Thyroid gland (tissue), 4 donors: ENCODE results near the gene RBM19. TPM values are rescaled to one million over a fixed set of nuclear protein-coding genes. Genes with fewer than 3 reads are reported as not detected.
A peak's percentile ranks its signal among the peaks of the same experiment; 100 is the strongest.

Source experiments
- DNase-seq, 2 donors: peaks; one replicate each; pipeline ENCODE4 v3.0.0-alpha.2; 2019
- H3K27ac ChIP-seq, 3 donors: fragments of 200-600 bp; sonication (generic); 1 replicate in 2 of 3; 2 replicates in 1 of 3; pipeline ENCODE4 v1.5.1; 2016 to 2019; ENCODE audit warnings: mild to moderate bottlenecking in 1 of 3, moderate library complexity in 1 of 3
- H3K27me3 ChIP-seq: fragments of 200-600 bp; sonication (generic); one replicate; pipeline ENCODE4 v1.5.1; 2019
- H3K36me3 ChIP-seq, 2 donors: fragments of 200-600 bp; sonication (generic); one replicate each; pipeline ENCODE4 v1.5.1; 2016 to 2019
- H3K4me1 ChIP-seq, 2 donors: fragments of 200-600 bp; sonication (generic); one replicate each; pipeline ENCODE4 v1.5.1; 2017 to 2019
- H3K4me3 ChIP-seq, 3 donors: fragments of 200-600 bp; sonication (generic); replicated peaks in 1 of 3; 1 replicate in 2 of 3; 2 replicates in 1 of 3; pipeline ENCODE4 v1.5.1; 2016; ENCODE audit warnings: mild to moderate bottlenecking in 1 of 3
- H3K9me3 ChIP-seq: fragments of 200-600 bp; sonication (generic); one replicate; pipeline ENCODE4 v1.5.1; 2017
- CTCF ChIP-seq, 6 experiments: fragments of 200-600 bp in 3 of 6; fragments of 450-650 bp in 3 of 6; sonication (generic) in 3 of 6; IDR thresholded peaks; one replicate each; pipeline ENCODE4 v1.5.1; 2016 to 2019; ENCODE audit warnings: antibody characterized with exemption in 6 of 6, mild to moderate bottlenecking in 2 of 6, inconsistent platforms in 1 of 6, moderate library complexity in 1 of 6
- POLR2A ChIP-seq, 2 donors: fragments of 450-650 bp; IDR thresholded peaks; one replicate each; pipeline ENCODE4 v1.6.1; 2017; ENCODE audit warnings: antibody characterized with exemption in 2 of 2, mild to moderate bottlenecking in 2 of 2, moderate library complexity in 1 of 2
- WGBS, 2 donors: methylation state at CpG; one replicate each; pipeline ENCODE4 v1.1.5; 2017; 5-methylcytosine and 5-hydroxymethylcytosine counted together
- intact Hi-C: fragments of 100-400 bp; cut with DNase I; formaldehyde crosslinking; loops from one replicate; pipeline ENCODE4 v1.15.1; 2023
- total RNA-seq, 4 donors: library from RNA; depleted of rRNA; stranded (reverse); fragments of >200 nt; gene quantifications; one replicate each; pipeline ENCODE4 v1.2.3, GENCODE V29; 2016

RBM19 gene
- total RNA-seq, 4 donors from 2014 or later, result 27.3 to 40.6 (median 36.1) TPM

- no peaks in the 10 kb centered on the region for H3K4me1 ChIP-seq
- H3K27ac ChIP-seq, result no peak overlapping the region
- H3K36me3 ChIP-seq, result peaks cover 0 to 3% of the 10 kb centered on the region in 2 donors
- intact Hi-C loops, result no loop called here
- H3K9me3 ChIP-seq, result no peaks in the 10 kb centered on the region
- no peak for DNase-seq
- TF ChIP-seq POLR2A (IDR thresholded peaks at IDR 0.05) (no peak), CTCF (IDR thresholded peaks at IDR 0.05) (no peak)
- WGBS, 2 donors, result 93% methylated on average over 8 of the region's 8 CpGs
- H3K27me3 ChIP-seq, result no peaks in the 10 kb centered on the region
- H3K4me3 ChIP-seq, result no peak overlapping the region
Observed at GRCh38 chr12:113873740-113874139, 92.4 kb downstream of the RBM19 start.

GRCh38 chr12:113870890-113871289 lies 95.2 kb downstream of the RBM19 start:
- H3K4me1 ChIP-seq, result no peaks in the 10 kb centered on the region
- intact Hi-C loops, result no loop called here
- H3K27me3 ChIP-seq, result no peaks in the 10 kb centered on the region
- peaks cover 0 to 3% of the 10 kb centered on the region in 2 donors for H3K36me3 ChIP-seq
- H3K27ac ChIP-seq, result no peak overlapping the region
- H3K9me3 ChIP-seq, result no peaks in the 10 kb centered on the region
- no peak overlapping the region for H3K4me3 ChIP-seq
- WGBS, 2 donors, result 87 to 97% methylated on average over 2 of the region's 2 CpGs
- no peak for TF ChIP-seq CTCF (IDR thresholded peaks at IDR 0.05)
- TF ChIP-seq POLR2A (IDR thresholded peaks at IDR 0.05), result no peak
- DNase-seq, result no peak

GRCh38 chr12:113870035-113870434 lies 96.1 kb downstream of the RBM19 start:
- no peaks in the 10 kb centered on the region for H3K27me3 ChIP-seq
- DNase-seq, result no peak
- 74 to 86% methylated on average over 8 of the region's 8 CpGs for WGBS, 2 donors

GRCh38 chr12:113868365-113868764 lies 97.8 kb downstream of the RBM19 start:
- no peaks in the 10 kb centered on the region for H3K9me3 ChIP-seq
- no peaks in the 10 kb centered on the region for H3K27me3 ChIP-seq
- DNase-seq, result no peak
- 93 to 97% methylated on average over 3 of the region's 3 CpGs for WGBS, 2 donors
- no peaks in the 10 kb centered on the region for H3K4me1 ChIP-seq
- no peaks in the 10 kb centered on the region for H3K36me3 ChIP-seq
- intact Hi-C loops, result no loop called here
- TF ChIP-seq POLR2A (IDR thresholded peaks at IDR 0.05) (no peak), CTCF (IDR thresholded peaks at IDR 0.05) (no peak)
- no peak overlapping the region for H3K4me3 ChIP-seq
- no peak overlapping the region for H3K27ac ChIP-seq

More at GRCh38 chr12:113870035-113870434, 96.1 kb downstream of the RBM19 start:
- no peak overlapping the region for H3K4me3 ChIP-seq
- no peak overlapping the region for H3K27ac ChIP-seq
- TF ChIP-seq POLR2A (IDR thresholded peaks at IDR 0.05), result no peak
- TF ChIP-seq CTCF (IDR thresholded peaks at IDR 0.05), result no peak
- no peaks in the 10 kb centered on the region for H3K4me1 ChIP-seq
- intact Hi-C loops, result no loop called here
- no peaks in the 10 kb centered on the region for H3K9me3 ChIP-seq
- H3K36me3 ChIP-seq, result peaks cover 0 to 3% of the 10 kb centered on the region in 2 donors

- TF ChIP-seq CTCF (IDR thresholded peaks at IDR 0.05) (peak in 1 of 6 experiments; percentile 6), POLR2A (IDR thresholded peaks at IDR 0.05) (no peak)
- Histone ChIP-seq H3K36me3 (no peaks in the 10 kb centered on the region), H3K4me1 (no peaks in the 10 kb centered on the region), H3K27me3 (no peaks in the 10 kb centered on the region), H3K27ac (no peak overlapping the region), H3K4me3 (no peak overlapping the region), H3K9me3 (no peaks in the 10 kb centered on the region)
- no peak for DNase-seq
- 88 to 91% methylated on average over 6 of the region's 6 CpGs for WGBS, 2 donors
- intact Hi-C loops, result no loop called here
Observed at GRCh38 chr12:113867258-113867657, 98.9 kb downstream of the RBM19 start.
